Mesothelial cell of epicardium (in vitro differentiated cells): ENCODE data around the gene TGOLN2. TPM values are rescaled to one million over a fixed set of nuclear protein-coding genes. Genes with fewer than 3 reads are reported as not detected.

Experiments
- DNase-seq, 2 experiments: peaks; one replicate each; pipeline ENCODE4 v3.0.0; 2021; ENCODE audit warnings: low spot score in 2 of 2; ENCODE audit not compliant: unreplicated experiment in 2 of 2
- H3K27ac Mint-ChIP-seq: 2 replicates; pipeline ENCODE4 v1.8.0; 2021; ENCODE audit warnings: mixed read lengths
- H3K27me3 Mint-ChIP-seq: 2 replicates; pipeline ENCODE4 v1.8.0; 2021; ENCODE audit warnings: low read depth, mixed read lengths
- H3K36me3 Mint-ChIP-seq: 2 replicates; pipeline ENCODE4 v1.8.0; 2021; ENCODE audit warnings: mixed read lengths
- H3K4me1 Mint-ChIP-seq: 2 replicates; pipeline ENCODE4 v1.8.0; 2021; ENCODE audit warnings: mixed read lengths
- H3K4me3 Mint-ChIP-seq: 2 replicates; pipeline ENCODE4 v1.8.0; 2021; ENCODE audit warnings: mild to moderate bottlenecking, moderate library complexity, mixed read lengths
- H3K9me3 Mint-ChIP-seq: 2 replicates; pipeline ENCODE4 v1.8.0; 2021; ENCODE audit warnings: mixed read lengths
- total RNA-seq: library from RNA; stranded (reverse); gene quantifications from 3 replicates; pipeline ENCODE4 v1.2.1, GENCODE V29; 2021
- TF ChIP-seq, protein P1 (sequence below): fragments of 200-600 bp; sonication (generic); IDR thresholded peaks from one replicate; pipeline ENCODE4 v1.5.0; 2021; ENCODE audit warnings: antibody characterized with exemption; ENCODE audit not compliant: unreplicated experiment

The TGOLN2 gene
- total RNA-seq, 1 donor from 2014 or later, result 59.2 TPM

DNA sequence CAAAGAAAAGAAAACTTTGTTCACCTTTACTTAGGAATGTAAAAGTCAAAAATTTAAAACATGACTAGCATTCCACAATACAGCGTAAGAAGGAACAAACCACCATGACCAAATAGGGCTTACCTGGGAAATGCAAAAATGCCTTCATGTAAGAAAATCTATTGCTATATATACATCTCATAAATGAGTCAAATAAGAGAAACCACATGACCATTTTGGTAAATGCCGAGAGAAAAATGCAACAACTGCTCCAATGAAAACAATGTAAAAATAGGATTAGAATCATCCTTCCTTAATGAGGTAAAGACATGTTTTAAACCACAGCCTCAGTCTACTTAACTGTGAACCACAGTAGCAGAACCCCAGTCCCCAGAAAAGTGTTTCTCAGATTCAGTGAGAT lies 49.4 kb downstream of the TGOLN2 start:
- TF ChIP-seq, protein P1, sequence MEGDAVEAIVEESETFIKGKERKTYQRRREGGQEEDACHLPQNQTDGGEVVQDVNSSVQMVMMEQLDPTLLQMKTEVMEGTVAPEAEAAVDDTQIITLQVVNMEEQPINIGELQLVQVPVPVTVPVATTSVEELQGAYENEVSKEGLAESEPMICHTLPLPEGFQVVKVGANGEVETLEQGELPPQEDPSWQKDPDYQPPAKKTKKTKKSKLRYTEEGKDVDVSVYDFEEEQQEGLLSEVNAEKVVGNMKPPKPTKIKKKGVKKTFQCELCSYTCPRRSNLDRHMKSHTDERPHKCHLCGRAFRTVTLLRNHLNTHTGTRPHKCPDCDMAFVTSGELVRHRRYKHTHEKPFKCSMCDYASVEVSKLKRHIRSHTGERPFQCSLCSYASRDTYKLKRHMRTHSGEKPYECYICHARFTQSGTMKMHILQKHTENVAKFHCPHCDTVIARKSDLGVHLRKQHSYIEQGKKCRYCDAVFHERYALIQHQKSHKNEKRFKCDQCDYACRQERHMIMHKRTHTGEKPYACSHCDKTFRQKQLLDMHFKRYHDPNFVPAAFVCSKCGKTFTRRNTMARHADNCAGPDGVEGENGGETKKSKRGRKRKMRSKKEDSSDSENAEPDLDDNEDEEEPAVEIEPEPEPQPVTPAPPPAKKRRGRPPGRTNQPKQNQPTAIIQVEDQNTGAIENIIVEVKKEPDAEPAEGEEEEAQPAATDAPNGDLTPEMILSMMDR, result no peak
- DNase-seq, result no peak
- Mint-ChIP-seq H3K36me3 (peaks cover 2% of the 10 kb centered on the region), H3K4me3 (no peak overlapping the region), H3K4me1 (peaks cover 50% of the 10 kb centered on the region), H3K27ac (peak overlapping the region; percentile 95), H3K27me3 (no peaks in the 10 kb centered on the region), H3K9me3 (no peaks in the 10 kb centered on the region)

DNA sequence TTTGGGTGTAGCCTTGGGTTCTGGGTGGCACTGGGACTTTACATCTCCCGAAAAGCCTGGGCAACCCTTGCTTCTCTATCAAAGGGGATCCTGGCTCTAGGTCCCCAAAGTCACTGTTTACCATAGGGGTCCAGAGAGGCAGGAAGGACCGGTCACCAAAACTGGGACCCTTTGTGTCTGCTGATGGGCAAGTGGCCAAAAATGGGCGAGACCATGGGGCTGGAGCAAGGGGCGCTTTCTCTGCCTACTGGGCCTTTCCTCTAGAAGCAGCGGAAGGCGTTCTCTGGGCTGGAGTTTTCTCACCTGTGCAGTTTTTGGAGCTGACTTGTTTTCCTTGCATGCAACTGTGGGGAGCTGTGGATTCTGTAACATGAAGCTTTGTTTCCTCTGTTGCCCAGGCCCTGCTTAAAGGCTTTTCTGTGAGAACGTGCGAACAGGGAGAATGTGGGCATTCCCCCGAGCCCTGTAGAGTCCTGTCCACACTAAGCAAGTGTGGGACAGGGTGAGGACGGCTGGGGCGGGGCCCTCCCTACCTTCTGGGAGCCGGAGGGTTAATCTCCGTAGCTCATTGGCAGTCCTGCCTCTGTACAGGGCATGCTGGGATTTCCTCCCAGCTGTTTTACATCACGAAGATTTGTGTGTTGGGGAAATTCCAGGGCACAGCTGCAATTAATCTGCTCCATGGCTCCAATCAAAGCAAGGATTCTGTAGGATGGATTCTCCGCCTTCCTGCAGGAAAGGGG lies 50.2 kb downstream of the TGOLN2 start:
- H3K9me3 Mint-ChIP-seq, result no peaks in the 10 kb centered on the region
- H3K4me3 Mint-ChIP-seq, result no peak overlapping the region
- H3K27ac Mint-ChIP-seq, result peak overlapping the region; percentile 95
- H3K27me3 Mint-ChIP-seq, result no peaks in the 10 kb centered on the region
- TF ChIP-seq, protein P1, result no peak
- peaks cover 53% of the 10 kb centered on the region for H3K4me1 Mint-ChIP-seq
- peak; percentile 35 to 74 for DNase-seq
- H3K36me3 Mint-ChIP-seq, result no peaks in the 10 kb centered on the region

DNA sequence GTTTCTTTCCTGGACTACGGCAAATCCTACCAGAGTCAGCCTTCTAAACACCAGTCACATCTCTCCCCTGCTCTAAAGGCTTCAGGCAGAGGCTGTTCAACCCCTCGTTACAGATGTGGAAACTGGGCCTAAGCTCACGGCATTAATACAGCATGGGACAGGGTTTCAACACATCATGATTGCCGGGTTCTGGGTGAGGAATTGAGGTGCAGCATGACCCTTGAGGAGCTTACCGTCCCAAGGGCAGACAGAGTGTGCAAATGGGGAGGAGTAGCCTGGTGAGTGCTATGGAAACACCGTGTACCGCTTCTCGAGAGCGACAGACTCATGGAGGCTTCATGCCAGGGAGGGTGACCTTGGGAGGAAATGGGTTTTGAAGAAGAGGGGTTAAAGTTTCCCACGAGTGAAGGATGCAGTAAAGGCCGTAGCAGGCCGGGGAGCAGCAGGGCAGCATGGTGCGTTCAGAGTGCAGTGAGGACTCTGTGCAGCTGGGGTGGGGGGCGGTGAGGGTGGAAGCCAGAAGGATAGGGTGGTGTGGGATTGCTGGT lies 51.1 kb downstream of the TGOLN2 start:
- DNase-seq, result no peak
- Mint-ChIP-seq H3K36me3 (no peaks in the 10 kb centered on the region), H3K4me1 (peaks cover 55% of the 10 kb centered on the region), H3K4me3 (no peak overlapping the region), H3K27me3 (no peaks in the 10 kb centered on the region), H3K9me3 (no peaks in the 10 kb centered on the region), H3K27ac (peak overlapping the region; percentile 95)
- TF ChIP-seq, protein P1, result no peak

DNA sequence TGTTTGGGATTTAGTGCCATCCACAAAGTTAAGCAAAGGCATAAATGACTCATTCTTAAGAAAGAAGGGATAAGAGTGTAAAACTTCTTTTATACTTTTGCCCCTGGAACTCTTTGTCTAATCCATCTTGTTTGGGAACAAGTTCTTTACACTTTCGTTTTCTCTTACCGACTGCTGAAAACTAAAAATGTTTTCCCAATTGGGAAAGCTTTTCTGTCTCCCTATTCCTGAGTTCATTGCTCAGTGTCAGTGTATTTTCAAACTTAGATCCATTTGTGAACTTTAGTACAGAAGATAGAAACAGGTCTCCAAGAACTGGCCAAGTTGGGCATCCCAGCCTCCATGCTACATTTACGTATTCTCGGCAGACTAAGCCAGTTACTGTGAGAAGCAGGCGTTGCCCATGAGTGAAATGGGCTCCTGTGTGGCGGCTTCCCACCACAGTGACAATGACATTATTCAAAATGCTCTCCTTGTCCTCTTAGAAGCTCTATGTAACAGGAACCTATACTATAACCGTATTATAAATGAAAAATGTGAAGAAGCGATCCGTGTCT lies 51.7 kb downstream of the TGOLN2 start:
- no peaks in the 10 kb centered on the region for H3K36me3 Mint-ChIP-seq
- peak overlapping the region; percentile 38 for H3K27ac Mint-ChIP-seq
- no peak for DNase-seq
- H3K9me3 Mint-ChIP-seq, result no peaks in the 10 kb centered on the region
- peaks cover 57% of the 10 kb centered on the region for H3K4me1 Mint-ChIP-seq
- TF ChIP-seq, protein P1, result no peak
- no peak overlapping the region for H3K4me3 Mint-ChIP-seq
- no peaks in the 10 kb centered on the region for H3K27me3 Mint-ChIP-seq

DNA sequence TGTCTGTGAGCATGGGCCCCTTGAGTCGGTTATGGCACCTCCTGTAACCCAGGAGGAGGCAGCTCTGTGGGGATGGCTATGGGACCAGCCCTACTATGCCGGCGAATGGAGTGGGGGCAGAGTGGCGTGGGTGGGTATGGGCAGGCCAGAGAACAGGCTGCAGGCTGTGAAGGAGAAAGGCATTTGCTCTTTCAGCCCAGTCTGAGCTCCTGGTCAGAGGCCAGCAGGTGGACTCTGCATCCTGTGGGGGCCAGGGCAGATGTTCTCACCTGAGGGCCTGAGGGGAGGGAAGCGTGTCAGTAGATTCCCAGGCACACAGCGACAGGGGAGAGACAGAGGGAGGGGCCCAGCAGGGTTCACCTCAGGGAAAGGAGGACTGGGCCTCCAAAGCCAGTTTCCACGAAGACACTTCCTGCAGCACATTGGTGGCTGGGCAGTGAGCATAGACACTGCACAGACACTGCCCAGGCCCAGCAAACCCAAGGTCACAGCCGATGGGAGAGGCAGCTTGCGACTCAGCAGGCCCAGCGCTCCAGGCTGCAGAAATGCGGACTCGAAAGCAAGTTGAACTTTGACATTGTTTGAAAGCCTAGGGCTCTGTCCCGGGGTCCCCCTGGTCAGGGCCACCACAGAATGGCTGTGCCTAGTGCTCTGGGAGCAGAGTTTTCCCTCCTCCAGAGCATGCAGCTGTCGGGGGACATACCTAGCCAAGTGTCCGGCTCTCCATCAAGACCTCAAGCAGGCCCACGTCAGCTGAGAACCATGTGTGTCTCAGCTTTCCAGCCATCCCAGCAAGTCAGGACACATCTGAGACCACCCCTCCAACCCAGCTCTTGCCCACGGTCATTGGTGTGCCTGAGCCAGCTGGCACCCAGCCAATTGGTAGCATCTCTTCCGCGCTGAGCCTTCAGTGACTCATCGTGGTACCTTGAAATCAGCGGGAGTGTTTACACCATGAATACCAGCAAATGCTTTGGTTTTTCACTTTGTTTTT lies 53.8 kb downstream of the TGOLN2 start:
- TF ChIP-seq, protein P1, result no peak
- H3K27ac Mint-ChIP-seq, result peak overlapping the region; percentile 68
- no peaks in the 10 kb centered on the region for H3K27me3 Mint-ChIP-seq
- H3K4me3 Mint-ChIP-seq, result no peak overlapping the region
- DNase-seq, result peak; percentile 58 to 74
- no peaks in the 10 kb centered on the region for H3K9me3 Mint-ChIP-seq
- H3K4me1 Mint-ChIP-seq, result peaks cover 61% of the 10 kb centered on the region
- H3K36me3 Mint-ChIP-seq, result peaks cover 2% of the 10 kb centered on the region
